ENCODE measurements around the gene TSC1.

Gene TSC1

DNA sequence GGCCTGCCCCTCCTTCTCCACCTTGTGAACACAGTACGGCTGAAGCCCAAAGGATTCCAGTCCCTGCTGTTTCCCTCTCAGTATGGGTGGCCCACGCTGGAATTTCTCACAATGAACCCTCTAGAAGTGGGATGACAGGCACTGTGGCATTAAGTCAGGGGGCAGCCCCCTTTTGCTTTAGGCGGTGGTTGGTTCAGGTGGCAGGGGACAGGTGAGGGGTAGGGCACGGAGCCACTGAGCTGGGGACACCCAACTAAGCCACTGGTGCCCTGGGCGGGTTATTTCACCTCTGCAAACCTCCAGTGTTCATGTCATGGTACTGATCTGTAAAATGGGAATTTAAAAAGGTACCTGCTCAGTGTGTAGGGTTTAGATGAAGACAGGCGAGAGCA, 58.1 kb downstream of the TSC1 start:
- DNase-seq = no peak

DNA sequence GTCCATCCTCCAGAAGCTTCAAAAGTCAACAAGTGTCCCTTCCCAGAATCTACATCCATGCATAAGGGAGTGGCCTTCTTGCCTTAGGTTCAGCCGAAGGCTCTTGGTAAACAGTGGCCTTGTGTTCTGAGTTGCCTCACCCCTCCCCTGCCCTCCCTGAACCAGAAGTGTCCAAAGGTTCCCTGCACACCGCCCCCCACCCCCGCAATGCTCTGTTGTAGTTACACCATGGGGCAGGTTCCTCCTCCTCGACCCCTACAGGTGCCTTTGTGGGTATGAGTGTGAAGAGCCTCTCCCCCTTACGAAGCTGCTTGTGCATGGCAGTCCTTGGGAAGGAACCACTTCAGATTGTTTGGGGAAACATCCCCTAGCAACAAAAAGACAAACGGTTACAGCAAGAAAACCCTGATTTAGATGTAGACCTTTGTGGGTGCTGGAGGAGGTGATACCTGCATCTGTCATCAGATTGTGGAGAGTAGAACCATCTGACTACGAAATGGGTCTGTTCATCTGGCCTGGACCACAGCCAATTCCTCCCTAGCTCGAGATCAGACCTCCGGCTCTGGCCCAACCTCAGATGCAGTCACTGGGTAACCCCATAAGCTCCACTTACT, 58.6 kb downstream of the TSC1 start:
- no peak for DNase-seq

DNA sequence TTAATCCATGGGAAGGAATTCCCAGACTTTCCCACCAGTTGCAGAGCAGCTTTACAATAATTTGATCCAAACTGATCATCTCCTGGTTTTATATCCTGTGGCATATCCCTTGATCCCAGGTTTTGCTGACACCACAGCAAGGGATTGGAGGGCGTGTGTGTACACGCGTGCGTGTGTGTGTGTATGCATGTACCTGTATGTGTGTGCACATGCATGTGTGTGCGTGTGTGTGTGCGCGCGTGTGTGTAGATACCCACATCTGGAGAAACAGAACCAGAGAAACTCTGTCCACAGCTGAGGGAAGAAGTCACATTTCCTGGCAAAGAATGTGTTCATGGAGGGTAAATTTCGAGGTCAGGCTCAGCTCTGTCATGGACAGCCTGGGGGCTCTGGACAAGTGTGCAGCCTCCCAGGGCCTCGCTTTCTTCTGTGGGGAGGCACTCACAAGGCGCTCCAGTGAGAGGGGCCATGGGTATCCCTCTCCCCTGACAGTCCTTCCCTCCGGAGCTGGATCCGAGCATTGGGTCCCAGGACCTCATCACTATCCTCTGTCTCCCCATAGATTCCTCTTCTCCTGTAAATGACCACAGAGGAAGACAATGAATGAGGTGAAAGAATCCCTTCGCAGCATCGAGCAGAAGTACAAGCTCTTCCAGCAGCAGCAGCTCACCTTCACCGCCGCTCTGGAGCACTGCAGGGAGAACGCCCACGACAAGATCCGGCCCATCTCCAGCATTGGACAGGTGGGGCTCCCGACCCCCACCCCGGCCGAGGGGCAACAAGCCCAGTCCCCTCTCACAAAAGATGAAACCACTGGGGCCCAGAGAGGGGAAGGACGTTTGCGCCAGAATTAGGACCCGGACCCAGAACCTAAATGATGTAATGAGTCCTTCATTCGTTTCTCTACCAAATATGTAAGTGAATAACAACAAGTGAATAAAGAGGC, 60.8 kb downstream of the TSC1 start:
- no peak for DNase-seq

GRCh38 chr9:132882616-132883015, 61.8 kb downstream of the TSC1 start:
- DNase-seq = no peak

- DNase-seq = no peak
These were observed 62.6 kb downstream of the TSC1 start for GRCh38 chr9:132881826-132882225.

GRCh38 chr9:132880324-132880661, 64.1 kb downstream of the TSC1 start:
- DNase-seq = no peak

GRCh38 chr9:132879457-132880323, 64.7 kb downstream of the TSC1 start:
- no peak for DNase-seq

DNA sequence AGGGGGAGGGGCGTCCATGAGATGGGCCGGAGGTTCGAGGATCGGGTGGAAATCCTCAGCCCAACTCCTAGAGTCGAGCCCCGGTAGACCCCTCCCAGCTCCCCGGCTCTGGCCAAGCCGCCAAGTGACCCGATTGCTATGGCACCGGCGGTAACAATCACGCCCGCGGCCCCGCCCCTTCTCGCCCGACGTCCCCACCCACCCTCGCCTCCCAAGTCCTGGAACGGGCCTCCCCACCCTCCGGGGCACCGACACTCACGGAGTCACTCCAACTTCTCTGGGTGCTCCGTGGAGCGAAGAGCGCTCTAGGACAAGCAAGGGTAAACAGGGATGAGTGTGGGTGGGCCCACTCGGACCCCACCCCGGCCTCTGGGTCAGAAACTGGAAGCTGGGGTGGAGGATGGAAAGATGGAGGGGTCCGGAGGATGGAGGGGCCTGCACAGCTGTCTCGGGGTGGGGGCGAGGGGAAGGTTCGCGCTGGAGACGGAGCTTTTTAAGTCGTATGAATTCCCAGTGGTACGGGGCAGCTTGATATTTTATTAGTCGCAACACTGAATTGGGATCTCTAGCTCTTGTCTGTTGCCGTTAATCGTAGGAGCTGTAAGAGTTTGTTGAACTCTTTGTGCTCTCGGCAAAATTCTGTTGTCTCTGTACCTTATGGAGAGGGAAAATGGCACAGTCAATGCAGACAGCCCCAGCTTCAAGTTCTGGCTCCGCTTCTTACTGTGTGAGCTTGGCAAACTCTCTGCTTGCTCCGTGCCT, 65.5 kb downstream of the TSC1 start, which contains the start of gene SPACA9:
Gene SPACA9, plus strand, starts transcription at position 204 of the 762 bp plus-strand sequence. CDS start 5,050 bp downstream, outside the sequence.
- no peak for DNase-seq

DNA sequence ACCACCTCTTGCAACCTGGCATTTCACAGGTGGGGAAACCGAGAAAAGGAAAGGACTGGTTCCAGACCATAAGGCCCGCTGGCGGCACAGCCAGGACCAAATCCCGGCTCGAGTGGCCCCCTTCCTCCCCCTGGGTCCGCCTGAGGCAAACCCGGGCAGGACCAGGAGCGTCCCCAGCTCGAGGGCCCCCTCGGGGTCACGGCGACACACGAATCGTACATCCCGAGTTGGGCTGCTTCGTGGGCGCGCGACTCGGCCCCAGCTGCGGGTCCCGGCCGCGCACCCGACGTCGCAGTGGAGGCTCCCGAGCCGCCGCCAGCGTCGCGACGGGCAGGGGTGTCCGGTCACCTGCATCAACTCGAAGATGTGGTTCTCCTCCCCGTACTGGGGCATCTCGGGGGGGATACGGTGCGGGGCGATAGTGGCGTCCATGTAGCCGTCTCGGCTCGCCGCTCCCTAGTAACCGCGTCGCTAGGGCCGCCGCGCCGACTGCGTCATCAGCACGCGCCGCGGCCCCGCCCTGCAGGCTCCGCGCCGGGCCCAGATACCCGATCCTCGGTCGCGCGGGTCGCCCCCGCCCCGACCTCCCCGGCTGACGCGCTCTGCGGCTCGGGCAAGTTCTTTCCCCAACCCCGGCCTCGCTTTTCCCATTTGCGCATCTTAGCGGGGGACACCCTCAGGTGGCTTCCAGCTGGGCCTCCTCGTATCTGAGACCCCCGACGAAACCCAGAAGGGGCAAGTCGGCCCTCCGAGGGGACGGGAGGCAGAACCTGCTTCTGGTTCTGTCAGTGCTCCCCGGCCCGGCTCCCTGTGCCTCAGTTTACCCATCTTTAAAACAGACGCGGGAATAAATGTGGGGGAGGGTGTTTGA, 66.4 kb downstream of the TSC1 start, which contains the start of gene AK8:
Gene AK8, minus strand, starts transcription at position 461 of the 871 bp plus-strand sequence. Its CDS starts 29 bp downstream, at position 432.
- DNase-seq = peak; percentile 19

DNA sequence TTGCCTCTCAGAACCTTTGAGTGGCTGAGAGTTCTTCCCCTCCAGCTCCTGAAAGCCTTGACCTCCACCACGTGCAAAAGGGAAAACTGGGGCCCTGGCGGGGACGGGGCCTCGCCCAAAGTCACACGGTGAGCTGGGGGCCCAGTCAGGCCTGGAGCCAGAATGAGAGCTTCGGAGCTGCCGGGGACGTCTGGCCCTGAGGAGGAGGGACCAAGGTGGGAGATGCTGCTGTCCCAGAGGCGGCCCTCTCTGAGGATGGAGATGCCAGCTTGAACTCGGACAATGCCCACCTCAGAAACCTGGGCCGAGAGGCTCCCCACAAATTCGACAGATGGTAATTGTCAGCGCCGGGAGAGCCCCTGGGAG, 67.0 kb downstream of the TSC1 start:
- no peak for DNase-seq

- DNase-seq = no peak
These were observed 67.6 kb downstream of the TSC1 start for GRCh38 chr9:132876849-132877248.

GRCh38 chr9:132875159-132875558, 69.3 kb downstream of the TSC1 start:
- DNase-seq = no peak

GRCh38 chr9:132873403-132873802, 71.0 kb downstream of the TSC1 start:
- DNase-seq = no peak

GRCh38 chr9:132869266-132869665, 75.2 kb downstream of the TSC1 start:
- DNase-seq = no peak

DNA sequence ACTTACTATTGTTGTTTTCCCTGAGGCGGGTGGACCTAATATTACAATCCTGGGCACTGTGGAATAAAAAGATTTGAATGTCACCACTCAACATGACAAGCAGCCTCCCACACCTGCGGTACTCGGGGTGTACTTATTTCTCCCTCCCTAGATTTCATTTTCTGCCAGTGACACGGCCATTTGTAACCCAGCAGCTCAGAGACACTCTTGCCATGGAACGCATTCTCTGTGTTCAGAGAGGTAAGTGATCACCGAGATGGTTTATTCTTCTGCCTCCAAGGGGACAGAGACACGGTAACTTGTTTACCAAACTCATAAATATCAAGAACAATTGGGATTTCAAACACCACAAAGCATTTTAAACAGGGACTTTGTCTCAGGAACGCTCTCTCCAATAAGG, 77.5 kb downstream of the TSC1 start:
- no peak for DNase-seq

DNA sequence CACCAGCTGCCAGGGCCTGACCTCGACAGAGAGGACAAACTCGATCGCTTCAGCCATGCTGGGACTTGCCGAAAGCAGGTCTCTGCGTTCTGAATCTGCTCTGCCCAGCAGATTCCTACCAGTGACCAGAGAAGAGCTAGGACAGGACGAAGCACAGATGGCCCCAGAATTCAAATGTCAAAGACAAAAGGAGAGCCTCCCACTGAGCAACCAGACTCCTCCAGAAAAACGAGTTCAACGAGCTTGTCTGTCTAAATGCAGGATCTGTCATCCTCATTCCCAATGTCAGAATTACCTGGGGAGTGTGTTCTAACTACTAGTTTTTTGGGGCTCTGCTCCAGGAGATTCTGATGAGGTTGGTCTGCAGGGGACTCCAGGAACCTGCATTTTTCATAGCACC, 79.7 kb downstream of the TSC1 start:
- no peak for DNase-seq

DNA sequence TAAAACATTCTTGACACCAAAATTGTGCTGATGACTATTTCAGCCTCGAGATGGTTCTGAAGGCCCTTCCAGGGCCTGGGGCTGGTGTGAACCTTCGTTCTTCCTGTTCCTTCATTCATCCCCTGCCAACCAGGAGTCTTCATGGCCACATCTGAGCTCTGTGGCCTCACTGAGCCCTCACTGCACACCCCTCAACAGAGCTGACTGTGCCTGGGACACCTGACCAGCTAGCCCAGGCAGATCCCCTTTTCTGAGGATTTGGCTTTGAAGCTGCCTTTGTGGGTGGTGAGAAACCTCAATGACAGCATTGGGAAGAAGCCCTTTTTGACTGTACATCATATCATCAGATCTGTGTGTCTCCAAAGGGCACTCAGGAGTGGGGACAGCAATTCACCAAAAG, 80.1 kb downstream of the TSC1 start:
- no peak for DNase-seq

GRCh38 chr9:132863096-132863495, 81.3 kb downstream of the TSC1 start:
- no peak for DNase-seq

- DNase-seq = no peak
These were observed 81.9 kb downstream of the TSC1 start for GRCh38 chr9:132862533-132862932.

GRCh38 chr9:132861666-132862065, 82.8 kb downstream of the TSC1 start:
- DNase-seq = no peak

- no peak for DNase-seq
These were observed 85.7 kb downstream of the TSC1 start for GRCh38 chr9:132858751-132859150.

Measured in NK-92 treated with Interleukin-12 subunit alpha and Interleukin-12 subunit beta, amount 100 ng/mL, for 24 hours (cell line).